Bronchial epithelial cell (primary cell): Measurements from ENCODE around the gene GRIK2. TPM values are rescaled to one million over a fixed set of nuclear protein-coding genes. Genes with fewer than 3 reads are reported as not detected.
"Not testable (repeated sequence)": the region's sequence is repeated elsewhere in the genome, so short reads cannot be mapped to it uniquely, and the experiment has no call there.

ENCODE experiments used
- DNase-seq: peaks from one replicate; pipeline ENCODE4 v3.0.0-alpha.2; 2010; ENCODE audit warnings: low read depth
- FAIRE-seq: peaks from 2 replicates; lab custom pipeline; 2011; peaks lifted over from hg19 to GRCh38; lab: Jason Lieb, UNC
- H3K27me3 ChIP-seq: 2 replicates; pipeline ENCODE4 v1.5.1; 2011; ENCODE audit warnings: low read length; ENCODE audit not compliant: control insufficient read depth, insufficient read depth
- H3K36me3 ChIP-seq: 2 replicates; pipeline ENCODE4 v1.5.1; 2011; ENCODE audit warnings: low read length; ENCODE audit not compliant: control insufficient read depth, insufficient read depth
- H3K4me3 ChIP-seq: 2 replicates; pipeline ENCODE4 v1.5.1; 2011; ENCODE audit warnings: mild to moderate bottlenecking, low read depth, low read length, control low read depth
- CTCF ChIP-seq: IDR thresholded peaks from 2 replicates; pipeline ENCODE4 v1.5.1; 2011; ENCODE audit warnings: mild to moderate bottlenecking, moderate library complexity, low read length, control low read depth, inconsistent platforms; ENCODE audit not compliant: insufficient read depth, severe bottlenecking
- total RNA-seq: library from RNA; depleted of rRNA; stranded (reverse); fragments of >200 nt; gene quantifications from 2 replicates; pipeline ENCODE4 v1.2.1, GENCODE V29; 2014

GRIK2 gene
- 0.26 and 0.38 TPM in 2 replicates for total RNA-seq

- peaks cover 15% of the 10 kb centered on the region for H3K27me3 ChIP-seq
- no peaks in the 10 kb centered on the region for H3K36me3 ChIP-seq
- peak; percentile 57 for TF ChIP-seq CTCF
- H3K4me3 ChIP-seq = peak within 1 kb of the TSS; percentile 41
- no peak for DNase-seq
- no peak for FAIRE-seq
These were observed at the start of gene GRIK2 for GRCh38 chr6:101393251-101393828. Gene GRIK2, plus strand, starts transcription at chr6:101393708.

- no peak for FAIRE-seq
- TF ChIP-seq CTCF = no peak
- H3K27me3 ChIP-seq = no peaks in the 10 kb centered on the region
- no peak overlapping the region for H3K4me3 ChIP-seq
- no peak for DNase-seq
- no peaks in the 10 kb centered on the region for H3K36me3 ChIP-seq
These were observed 48.6 kb upstream of the GRIK2 start for GRCh38 chr6:101344885-101345284.

GRCh38 chr6:101348816-101349215 lies 44.7 kb upstream of the GRIK2 start:
- DNase-seq = no peak
- Histone ChIP-seq H3K27me3 (no peaks in the 10 kb centered on the region), H3K4me3 (no peak overlapping the region), H3K36me3 (no peaks in the 10 kb centered on the region)
- no peak for FAIRE-seq
- TF ChIP-seq CTCF = no peak

GRCh38 chr6:101350631-101351030 lies 42.9 kb upstream of the GRIK2 start:
- FAIRE-seq, H3K36me3 ChIP-seq, DNase-seq, H3K4me3 ChIP-seq, H3K27me3 ChIP-seq: not testable (repeated sequence)

- DNase-seq (peak; percentile 80), FAIRE-seq (no peak)
- Histone ChIP-seq H3K4me3 (no peak overlapping the region), H3K36me3 (no peaks in the 10 kb centered on the region), H3K27me3 (no peaks in the 10 kb centered on the region)
- no peak for TF ChIP-seq CTCF
These were observed 42.3 kb upstream of the GRIK2 start for GRCh38 chr6:101351173-101351572.

GRCh38 chr6:101352316-101352715 lies 41.2 kb upstream of the GRIK2 start:
- Histone ChIP-seq H3K36me3 (no peaks in the 10 kb centered on the region), H3K4me3 (no peak overlapping the region), H3K27me3 (no peaks in the 10 kb centered on the region)
- no peak for TF ChIP-seq CTCF
- no peak for DNase-seq
- no peak for FAIRE-seq
